Measurements from ENCODE around the gene MTIF3.
A peak's percentile ranks its signal among the peaks of the same experiment; 100 is the strongest.
"Not testable (repeated sequence)": the region's sequence is repeated elsewhere in the genome, so short reads cannot be mapped to it uniquely, and the experiment has no call there.

The MTIF3 gene

GRCh38 chr13:27415116-27415515 lies 35.2 kb downstream of the MTIF3 start:
- DNase-seq (ENCODE audit: low read depth in 1 of 2, low spot score in 1 of 2) = no peak

GRCh38 chr13:27411341-27411740 lies 39.0 kb downstream of the MTIF3 start:
- DNase-seq (ENCODE audit: low read depth in 1 of 2, low spot score in 1 of 2) = no peak

GRCh38 chr13:27409013-27409412 lies 41.4 kb downstream of the MTIF3 start:
- no peak for DNase-seq (ENCODE audit: low read depth in 1 of 2, low spot score in 1 of 2)

- DNase-seq (ENCODE audit: low read depth in 1 of 2, low spot score in 1 of 2) = no peak
These were observed 42.3 kb downstream of the MTIF3 start for GRCh38 chr13:27408074-27408473.

- peak in 1 of 2 donors; percentile 17 for DNase-seq (ENCODE audit: low read depth in 1 of 2, low spot score in 1 of 2)
These were observed 44.0 kb downstream of the MTIF3 start for GRCh38 chr13:27406178-27406939.

GRCh38 chr13:27405546-27406134 lies 44.7 kb downstream of the MTIF3 start:
- no peak for DNase-seq (ENCODE audit: low read depth in 1 of 2, low spot score in 1 of 2)

- no peak for DNase-seq (ENCODE audit: low read depth in 1 of 2, low spot score in 1 of 2)
These were observed 45.7 kb downstream of the MTIF3 start for GRCh38 chr13:27404680-27405079.

- DNase-seq (ENCODE audit: low read depth in 1 of 2, low spot score in 1 of 2) = no peak
These were observed 46.5 kb downstream of the MTIF3 start for GRCh38 chr13:27403727-27404385.

- DNase-seq (ENCODE audit: low read depth in 1 of 2, low spot score in 1 of 2) = no peak
These were observed 47.1 kb downstream of the MTIF3 start for GRCh38 chr13:27403203-27403678.

- no peak for DNase-seq (ENCODE audit: low read depth in 1 of 2, low spot score in 1 of 2)
These were observed 49.2 kb downstream of the MTIF3 start for GRCh38 chr13:27401210-27401609.

- not testable (repeated sequence) for DNase-seq (ENCODE audit: low read depth in 1 of 2, low spot score in 1 of 2)
These were observed 50.0 kb downstream of the MTIF3 start for GRCh38 chr13:27400405-27400804.

- DNase-seq (ENCODE audit: low read depth in 1 of 2, low spot score in 1 of 2) = no peak
These were observed 52.0 kb downstream of the MTIF3 start for GRCh38 chr13:27398360-27398759.

GRCh38 chr13:27396252-27396846 lies 54.0 kb downstream of the MTIF3 start:
- no peak for DNase-seq (ENCODE audit: low read depth in 1 of 2, low spot score in 1 of 2)

- no peak for DNase-seq (ENCODE audit: low read depth in 1 of 2, low spot score in 1 of 2)
These were observed 55.3 kb downstream of the MTIF3 start for GRCh38 chr13:27395007-27395510.

- DNase-seq (ENCODE audit: low read depth in 1 of 2, low spot score in 1 of 2) = no peak
These were observed 57.3 kb downstream of the MTIF3 start for GRCh38 chr13:27393101-27393500.

- DNase-seq (ENCODE audit: low read depth in 1 of 2, low spot score in 1 of 2) = no peak
These were observed 58.9 kb downstream of the MTIF3 start for GRCh38 chr13:27391471-27391870.

- no peak for DNase-seq (ENCODE audit: low read depth in 1 of 2, low spot score in 1 of 2)
These were observed 60.5 kb downstream of the MTIF3 start for GRCh38 chr13:27389891-27390290.

- DNase-seq (ENCODE audit: low read depth in 1 of 2, low spot score in 1 of 2) = no peak
These were observed 62.1 kb downstream of the MTIF3 start for GRCh38 chr13:27388241-27388640.
